AG20443 (cell line): Measurements from ENCODE around the gene MASP1.
A peak's percentile ranks its signal among the peaks of the same experiment; 100 is the strongest.

Experiments used
- DNase-seq: peaks from one replicate; pipeline ENCODE4 v3.0.0; 2012; ENCODE audit warnings: low spot score, mixed read lengths

MASP1 gene

DNA sequence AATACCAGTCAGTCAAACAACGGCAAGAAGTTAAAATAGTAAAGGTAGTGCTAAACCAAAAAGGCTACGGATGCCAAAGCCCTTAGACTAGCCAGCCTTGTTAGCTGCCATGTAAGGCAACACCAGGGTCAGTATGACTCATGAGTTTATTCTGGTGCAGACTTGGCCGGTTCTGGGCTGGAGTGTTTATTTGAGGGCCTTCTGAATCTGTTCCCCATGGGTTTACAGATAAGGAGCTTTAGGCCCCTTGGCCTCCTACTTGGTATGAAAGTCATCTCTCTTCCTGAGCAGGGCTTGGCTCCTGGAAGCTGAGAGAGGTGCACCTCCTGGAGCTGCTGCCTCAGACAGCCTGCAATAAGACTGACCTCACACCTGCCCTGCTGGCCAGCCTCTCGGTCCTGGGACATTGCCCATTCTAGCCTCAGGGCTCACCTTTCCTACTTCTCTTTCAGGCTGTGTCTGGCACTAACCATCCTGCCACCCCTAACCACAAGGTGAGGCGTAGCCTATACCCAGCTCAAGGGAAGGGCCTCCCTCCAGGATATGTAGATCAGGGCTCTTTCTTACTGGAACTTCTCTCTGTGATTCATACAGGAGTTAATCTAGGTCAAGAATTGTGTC lies 104.6 kb downstream of the MASP1 start:
- DNase-seq = peak; percentile 76

DNA sequence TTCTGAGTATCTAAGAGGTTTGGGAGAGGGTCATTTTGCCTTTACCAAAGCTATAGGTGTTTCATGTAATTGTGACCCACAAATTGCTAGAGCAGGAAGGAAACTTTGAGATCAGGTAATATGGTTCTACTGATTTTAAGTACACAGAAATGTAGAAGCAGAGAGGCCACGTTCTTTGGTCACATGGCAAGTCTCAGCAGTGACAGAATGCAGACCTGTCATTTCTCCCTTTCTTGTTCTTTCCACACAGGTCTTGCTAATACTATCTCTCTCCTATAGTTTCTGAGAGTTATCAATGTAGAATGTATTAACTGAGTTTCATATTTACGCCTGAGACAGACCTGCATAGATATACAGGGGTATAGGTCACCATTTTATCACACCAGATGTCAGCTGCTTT lies 105.2 kb downstream of the MASP1 start:
- DNase-seq = no peak

DNA sequence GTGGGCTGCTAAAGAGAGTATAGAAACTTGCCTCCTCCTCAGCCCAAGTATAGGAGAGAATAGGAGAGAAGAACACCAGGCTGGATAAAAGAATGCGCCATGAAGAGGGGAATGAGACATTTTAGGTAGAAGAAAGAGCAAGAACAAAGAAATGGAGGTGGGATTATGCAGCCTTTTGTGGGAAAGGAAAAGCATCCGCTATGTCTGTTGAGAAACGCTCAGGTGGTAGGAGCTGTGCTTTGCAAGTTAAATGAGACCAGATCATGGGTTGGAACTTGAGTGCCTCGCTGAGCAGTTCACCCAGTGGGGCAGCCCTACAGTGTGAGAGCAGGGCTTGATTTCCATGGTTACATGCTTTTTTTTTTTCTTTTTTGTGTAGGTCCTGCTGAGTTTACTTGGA lies 105.8 kb downstream of the MASP1 start:
- no peak for DNase-seq
